K562 (cell line): Measurements from ENCODE around the gene CCR7. TPM values are rescaled to one million over a fixed set of nuclear protein-coding genes. Genes with fewer than 3 reads are reported as not detected.

ENCODE experiments used
- ASH1L ChIP-seq: fragments of 450-650 bp; IDR thresholded peaks from 2 replicates; pipeline ENCODE4 v1.6.1; 2018; ENCODE audit warnings: borderline replicate concordance, mild to moderate bottlenecking, low read depth; ENCODE audit not compliant: partially characterized antibody
- CREBBP ChIP-seq: IDR thresholded peaks from one replicate; pipeline ENCODE4 v1.6.1; 2012; ENCODE audit warnings: low read depth, mild to moderate bottlenecking, control low read depth, inconsistent platforms, low read length
- JUND ChIP-seq, 2 experiments: IDR thresholded peaks; 2 replicates in 1 of 2; 3 replicates in 1 of 2; pipeline ENCODE4 v1.6.1; 2011; ENCODE audit warnings: borderline replicate concordance in 2 of 2, low read depth in 2 of 2, low read length in 2 of 2, improper control_type of control experiment in 1 of 2, missing biosample characterization in 1 of 2, missing genetic modification characterization in 1 of 2, missing genetic modification reagents in 1 of 2
- KAT8 ChIP-seq: fragments of 450-650 bp; IDR thresholded peaks from 2 replicates; pipeline ENCODE4 v1.6.1; 2016; ENCODE audit warnings: low read depth, mild to moderate bottlenecking
- LEF1 ChIP-seq: fragments of 450-650 bp; IDR thresholded peaks from 2 replicates; pipeline ENCODE4 v1.6.1; 2016; ENCODE audit warnings: mild to moderate bottlenecking
- MECOM ChIP-seq: fragments of 250-450 bp; sonication (Bioruptor Pico); IDR thresholded peaks from 2 replicates; pipeline ENCODE4 v1.8.0; 2022; ENCODE audit warnings: inconsistent platforms
- NR2C1 ChIP-seq, 2 experiments: fragments of 450-650 bp; IDR thresholded peaks; 2 replicates each; pipeline ENCODE4 v1.6.1; 2017; ENCODE audit warnings: mild to moderate bottlenecking in 2 of 2, antibody characterized with exemption in 1 of 2, inconsistent platforms in 1 of 2, missing compliant biosample characterization in 1 of 2, missing genetic modification characterization in 1 of 2
- RNF2 ChIP-seq: sonication (generic); IDR thresholded peaks from 2 replicates; pipeline ENCODE4 v1.6.1; 2016
- SIX5 ChIP-seq, 2 experiments: IDR thresholded peaks; 2 replicates each; pipeline ENCODE4 v1.6.1; 2011; ENCODE audit warnings: low read length in 2 of 2, borderline replicate concordance in 1 of 2, low read depth in 1 of 2, mild to moderate bottlenecking in 1 of 2, moderate library complexity in 1 of 2; ENCODE audit not compliant: insufficient read depth in 1 of 2
- TAF7 ChIP-seq: fragments of 450-650 bp; IDR thresholded peaks from 2 replicates; pipeline ENCODE4 v1.6.1; 2016; ENCODE audit warnings: missing genetic modification characterization, missing compliant biosample characterization
- TCF15 ChIP-seq: fragments of 250-450 bp; sonication (Bioruptor Pico); IDR thresholded peaks from 2 replicates; pipeline ENCODE4 v1.8.0; 2022; ENCODE audit warnings: moderate library complexity, mild to moderate bottlenecking, inconsistent platforms
- ZKSCAN1 ChIP-seq: fragments of 150-350 bp; IDR thresholded peaks from 2 replicates; pipeline ENCODE4 v1.6.1; 2016; ENCODE audit warnings: low read depth, low read length
- ZNF263 ChIP-seq: sonication (generic); formaldehyde crosslinking; IDR thresholded peaks from 2 replicates; pipeline ENCODE4 v1.8.0; 2022; ENCODE audit warnings: mild to moderate bottlenecking, missing genetic modification reagents, borderline replicate concordance
- ZNF347 ChIP-seq: fragments of 450-650 bp; formaldehyde crosslinking; IDR thresholded peaks from 2 replicates; pipeline ENCODE4 v1.4.0; 2020; ENCODE audit warnings: low read depth, mild to moderate bottlenecking, moderate library complexity
- polyA plus RNA-seq, 8 experiments: library from polyadenylated mRNA; depleted of rRNA in 4 of 8; stranded (reverse) in 5 of 8; unstranded in 3 of 8; fragments of >200 nt; fragmentation: Nextera tagmentation in 2 of 8; fragmentation: Illumina TruSeq in 1 of 8; extraction: Ambion mirVana in 2 of 8; extraction: Trizol in 1 of 8; gene quantifications; 2 replicates each; pipeline versions ENCODE4 v1.2.1 to v1.2.3, GENCODE V29; 2011 to 2014; ENCODE audit warnings: inconsistent platforms in 1 of 8, missing spikeins in 1 of 8
- total RNA-seq, 7 experiments: library from RNA; depleted of rRNA in 6 of 7; stranded (reverse); fragments of >200 nt in 6 of 7; fragmentation: Illumina TruSeq in 2 of 7; extraction: Trizol in 2 of 7; gene quantifications; 2 replicates each; pipeline versions ENCODE4 v1.2.1 to v1.2.3, GENCODE V29; 2011 to 2021; ENCODE audit warnings: low replicate concordance in 1 of 7
- TF ChIP-seq, protein P1 (sequence below): IDR thresholded peaks from 3 replicates; pipeline ENCODE4 v1.6.1; 2011; ENCODE audit warnings: borderline replicate concordance, mild to moderate bottlenecking, moderate library complexity; ENCODE audit not compliant: insufficient read length; ENCODE audit errors: extremely low read depth
- TF ChIP-seq, protein P2 (sequence below): IDR thresholded peaks from 2 replicates; pipeline ENCODE4 v1.6.1; 2016; ENCODE audit warnings: missing genetic modification characterization, missing compliant biosample characterization
- TF ChIP-seq, protein P3 (sequence below): fragments of 450-650 bp; formaldehyde crosslinking; IDR thresholded peaks from 2 replicates; pipeline ENCODE4 v1.4.0; 2022; ENCODE audit warnings: mild to moderate bottlenecking, moderate library complexity

Gene CCR7
- total and polyA plus RNA-seq, 9 of the 15 experiments (the other 6 are each of a cell fraction or from before 2014, with no cell fraction given) = 0.14 to 1.4 (median 0.56) TPM

DNA sequence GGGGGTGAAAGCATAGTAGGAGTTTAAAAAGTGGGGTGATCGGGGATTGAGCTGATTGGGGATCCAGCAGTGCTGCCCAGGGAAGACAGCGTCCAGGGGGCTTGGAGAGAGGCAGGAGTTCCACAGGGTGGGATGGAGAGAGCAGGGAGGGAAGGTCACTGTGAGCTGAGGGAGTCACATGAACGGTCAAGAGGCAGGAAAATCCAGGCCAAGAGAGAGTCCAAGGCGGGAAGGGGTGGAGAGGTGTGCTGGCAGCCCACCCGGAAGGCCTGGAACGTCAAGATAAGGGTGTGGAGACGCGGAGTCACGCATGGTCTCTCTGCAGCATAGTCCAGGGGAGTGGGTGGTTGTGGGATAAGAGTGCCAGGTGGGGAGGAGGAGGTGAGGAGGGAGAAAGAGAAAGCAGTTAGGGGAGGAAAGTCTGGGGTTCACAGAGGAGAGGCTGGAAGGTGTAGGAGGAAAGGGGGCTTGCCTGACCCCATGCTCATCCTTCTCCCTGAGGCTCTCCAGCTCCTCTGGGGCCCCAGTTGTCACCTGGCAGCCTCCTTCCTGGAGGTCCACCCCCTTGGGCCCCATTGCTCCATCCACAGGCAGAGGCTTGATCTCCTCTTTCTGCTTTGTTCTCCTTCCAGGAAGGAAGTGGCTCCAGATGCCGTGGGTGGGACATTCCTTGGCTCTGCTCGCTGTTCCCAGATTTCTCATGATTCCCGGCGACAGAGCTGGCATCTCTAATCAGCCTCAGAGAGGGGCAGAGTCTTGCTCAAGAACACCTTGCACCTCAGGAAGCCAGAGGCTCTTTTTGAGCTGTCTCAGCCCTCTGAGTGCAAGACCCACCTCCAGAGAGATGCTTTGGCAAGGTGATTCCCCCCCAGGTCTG, 28.7 kb downstream of the CCR7 start (continued):
- no peak for TF ChIP-seq SIX5 (IDR thresholded peaks at IDR 0.05; ENCODE audit: borderline replicate concordance in 1 of 2, insufficient read depth in 1 of 2, low read depth in 1 of 2, low read length in 2 of 2)
- no peak; the same call in 1 of the 2 replicates for TF ChIP-seq NR2C1 (IDR thresholded peaks at IDR 0.05)
- TF ChIP-seq NR2C1 (tag; IDR thresholded peaks at IDR 0.05) = no peak; the same call in 1 of the 2 replicates
- TF ChIP-seq JUND (IDR thresholded peaks at IDR 0.05; ENCODE audit: borderline replicate concordance, low read depth, low read length) = 0 out of 2 replicates have a peak, but pooled peaks have one; percentile 31
- peak; percentile 50; the same call in 1 of the 3 replicates for TF ChIP-seq JUND (tag; IDR thresholded peaks at IDR 0.05; ENCODE audit: borderline replicate concordance, low read depth, low read length)
- TF ChIP-seq ZNF347 (CRISPR knock-in tag) = no peak
- no peak for TF ChIP-seq MECOM (CRISPR knock-in tag)
- no peak for TF ChIP-seq CREBBP
- no peak for TF ChIP-seq ASH1L
- TF ChIP-seq, protein P1, sequence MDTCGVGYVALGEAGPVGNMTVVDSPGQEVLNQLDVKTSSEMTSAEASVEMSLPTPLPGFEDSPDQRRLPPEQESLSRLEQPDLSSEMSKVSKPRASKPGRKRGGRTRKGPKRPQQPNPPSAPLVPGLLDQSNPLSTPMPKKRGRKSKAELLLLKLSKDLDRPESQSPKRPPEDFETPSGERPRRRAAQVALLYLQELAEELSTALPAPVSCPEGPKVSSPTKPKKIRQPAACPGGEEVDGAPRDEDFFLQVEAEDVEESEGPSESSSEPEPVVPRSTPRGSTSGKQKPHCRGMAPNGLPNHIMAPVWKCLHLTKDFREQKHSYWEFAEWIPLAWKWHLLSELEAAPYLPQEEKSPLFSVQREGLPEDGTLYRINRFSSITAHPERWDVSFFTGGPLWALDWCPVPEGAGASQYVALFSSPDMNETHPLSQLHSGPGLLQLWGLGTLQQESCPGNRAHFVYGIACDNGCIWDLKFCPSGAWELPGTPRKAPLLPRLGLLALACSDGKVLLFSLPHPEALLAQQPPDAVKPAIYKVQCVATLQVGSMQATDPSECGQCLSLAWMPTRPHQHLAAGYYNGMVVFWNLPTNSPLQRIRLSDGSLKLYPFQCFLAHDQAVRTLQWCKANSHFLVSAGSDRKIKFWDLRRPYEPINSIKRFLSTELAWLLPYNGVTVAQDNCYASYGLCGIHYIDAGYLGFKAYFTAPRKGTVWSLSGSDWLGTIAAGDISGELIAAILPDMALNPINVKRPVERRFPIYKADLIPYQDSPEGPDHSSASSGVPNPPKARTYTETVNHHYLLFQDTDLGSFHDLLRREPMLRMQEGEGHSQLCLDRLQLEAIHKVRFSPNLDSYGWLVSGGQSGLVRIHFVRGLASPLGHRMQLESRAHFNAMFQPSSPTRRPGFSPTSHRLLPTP = no peak
- TF ChIP-seq, protein P2, sequence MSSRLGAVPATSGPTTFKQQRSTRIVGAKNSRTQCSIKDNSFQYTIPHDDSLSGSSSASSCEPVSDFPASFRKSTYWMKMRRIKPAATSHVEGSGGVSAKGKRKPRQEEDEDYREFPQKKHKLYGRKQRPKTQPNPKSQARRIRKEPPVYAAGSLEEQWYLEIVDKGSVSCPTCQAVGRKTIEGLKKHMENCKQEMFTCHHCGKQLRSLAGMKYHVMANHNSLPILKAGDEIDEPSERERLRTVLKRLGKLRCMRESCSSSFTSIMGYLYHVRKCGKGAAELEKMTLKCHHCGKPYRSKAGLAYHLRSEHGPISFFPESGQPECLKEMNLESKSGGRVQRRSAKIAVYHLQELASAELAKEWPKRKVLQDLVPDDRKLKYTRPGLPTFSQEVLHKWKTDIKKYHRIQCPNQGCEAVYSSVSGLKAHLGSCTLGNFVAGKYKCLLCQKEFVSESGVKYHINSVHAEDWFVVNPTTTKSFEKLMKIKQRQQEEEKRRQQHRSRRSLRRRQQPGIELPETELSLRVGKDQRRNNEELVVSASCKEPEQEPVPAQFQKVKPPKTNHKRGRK (tag) = no peak
- TF ChIP-seq TAF7 = no peak
- TF ChIP-seq TCF15 (CRISPR knock-in tag) = no peak
- TF ChIP-seq, protein P3, sequence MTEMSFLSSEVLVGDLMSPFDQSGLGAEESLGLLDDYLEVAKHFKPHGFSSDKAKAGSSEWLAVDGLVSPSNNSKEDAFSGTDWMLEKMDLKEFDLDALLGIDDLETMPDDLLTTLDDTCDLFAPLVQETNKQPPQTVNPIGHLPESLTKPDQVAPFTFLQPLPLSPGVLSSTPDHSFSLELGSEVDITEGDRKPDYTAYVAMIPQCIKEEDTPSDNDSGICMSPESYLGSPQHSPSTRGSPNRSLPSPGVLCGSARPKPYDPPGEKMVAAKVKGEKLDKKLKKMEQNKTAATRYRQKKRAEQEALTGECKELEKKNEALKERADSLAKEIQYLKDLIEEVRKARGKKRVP = no peak
- no peak for TF ChIP-seq KAT8
- TF ChIP-seq ZNF263 (CRISPR knock-in tag) = peak; percentile 43; the same call in 1 of the 2 replicates
- no peak for TF ChIP-seq RNF2
- peak; percentile 70 for TF ChIP-seq ZKSCAN1
- peak; percentile 85 for TF ChIP-seq LEF1
